GM23338 (cell line): Measurements from ENCODE around the gene TGFBI. TPM values are rescaled to one million over a fixed set of nuclear protein-coding genes. Genes with fewer than 3 reads are reported as not detected.

ENCODE experiments used
- ATAC-seq: fragments of 200-7000 bp; cut with Tn5 transposase; 3 replicates; pipeline ENCODE4 v1.9.1; 2020
- DNase-seq: peaks from one replicate; pipeline ENCODE4 v3.0.0-alpha.2; 2015; ENCODE audit warnings: low spot score
- H2AFZ ChIP-seq: fragments of 200-600 bp; sonication (generic); 2 replicates; pipeline ENCODE4 v1.8.0; 2016; ENCODE audit warnings: antibody characterized with exemption, mild to moderate bottlenecking, moderate library complexity
- H3F3A ChIP-seq: fragments of 200-600 bp; sonication (generic); replicated peaks from 2 replicates; pipeline ENCODE4 v1.8.0; 2017; ENCODE audit warnings: antibody characterized with exemption, mixed run types, low read depth
- H3K27ac ChIP-seq: fragments of 200-600 bp; sonication (generic); 2 replicates; pipeline ENCODE4 v1.6.1; 2016; ENCODE audit warnings: low read depth
- H3K27me3 ChIP-seq: fragments of 200-600 bp; sonication (generic); 2 replicates; pipeline ENCODE4 v1.8.0; 2016; ENCODE audit warnings: mild to moderate bottlenecking, mixed run types, moderate library complexity; ENCODE audit not compliant: insufficient read depth
- H3K36me3 ChIP-seq: fragments of 200-600 bp; sonication (generic); 2 replicates; pipeline ENCODE4 v1.8.0; 2016; ENCODE audit warnings: mild to moderate bottlenecking; ENCODE audit not compliant: insufficient read depth
- H3K4me1 ChIP-seq: fragments of 200-600 bp; sonication (generic); 2 replicates; pipeline ENCODE4 v1.8.0; 2016; ENCODE audit warnings: mild to moderate bottlenecking, moderate library complexity; ENCODE audit not compliant: insufficient read depth
- H3K4me2 ChIP-seq: fragments of 200-600 bp; sonication (generic); 2 replicates; pipeline ENCODE4 v1.7.1; 2017; ENCODE audit warnings: mixed run types
- H3K4me3 ChIP-seq: fragments of 200-600 bp; sonication (generic); 2 replicates; pipeline ENCODE4 v1.6.1; 2016; ENCODE audit warnings: mixed run types
- H3K79me2 ChIP-seq: fragments of 200-600 bp; sonication (generic); replicated peaks from 2 replicates; pipeline ENCODE4 v1.8.0; 2017; ENCODE audit warnings: mild to moderate bottlenecking; ENCODE audit not compliant: insufficient read depth
- H3K9me2 ChIP-seq: fragments of 200-600 bp; sonication (generic); 2 replicates; pipeline ENCODE4 v1.8.0; 2017; ENCODE audit not compliant: insufficient read depth
- H4K20me1 ChIP-seq: fragments of 200-600 bp; sonication (generic); replicated peaks from 2 replicates; pipeline ENCODE4 v1.8.0; 2017; ENCODE audit warnings: mild to moderate bottlenecking; ENCODE audit not compliant: insufficient read depth
- H3K27ac Mint-ChIP-seq: 2 replicates; pipeline ENCODE4 v1.8.0; 2020; ENCODE audit warnings: inconsistent platforms, mild to moderate bottlenecking, moderate library complexity, mixed read lengths
- H3K27me3 Mint-ChIP-seq: 3 replicates; pipeline ENCODE4 v1.8.0; 2022; ENCODE audit warnings: low read depth, mild to moderate bottlenecking, moderate library complexity, mixed read lengths, inconsistent platforms; ENCODE audit not compliant: insufficient read depth, poor library complexity
- H3K36me3 Mint-ChIP-seq: 3 replicates; pipeline ENCODE4 v1.8.0; 2021; ENCODE audit warnings: low read depth, mild to moderate bottlenecking, inconsistent platforms, moderate library complexity, mixed read lengths
- H3K4me1 Mint-ChIP-seq: 3 replicates; pipeline ENCODE4 v1.8.0; 2020; ENCODE audit warnings: mild to moderate bottlenecking, inconsistent platforms, mixed read lengths
- H3K4me3 Mint-ChIP-seq: 3 replicates; pipeline ENCODE4 v1.8.0; 2021; ENCODE audit warnings: moderate library complexity, mild to moderate bottlenecking, inconsistent platforms, mixed read lengths
- H3K9me3 Mint-ChIP-seq: 3 replicates; pipeline ENCODE4 v1.8.0; 2020; ENCODE audit warnings: moderate library complexity, mild to moderate bottlenecking, inconsistent platforms, mixed read lengths
- EZH2phosphoT487 ChIP-seq: fragments of 200-600 bp; sonication (generic); IDR thresholded peaks from one replicate; pipeline ENCODE4 v1.8.1; 2018; ENCODE audit warnings: antibody characterized with exemption; ENCODE audit not compliant: unreplicated experiment
- NANOG ChIP-seq: IDR thresholded peaks from 2 replicates; pipeline ENCODE4 v1.6.1; 2016; ENCODE audit warnings: antibody characterized with exemption, borderline replicate concordance
- POLR2AphosphoS5 ChIP-seq: IDR thresholded peaks from 2 replicates; pipeline ENCODE4 v1.6.1; 2016; ENCODE audit warnings: antibody characterized with exemption, low read depth
- ZNF114 ChIP-seq: fragments of 250-450 bp; sonication (Bioruptor Pico); IDR thresholded peaks from 2 replicates; pipeline ENCODE4 v1.5.0; 2020; ENCODE audit warnings: mild to moderate bottlenecking, moderate library complexity
- ZNF331 ChIP-seq: fragments of 250-450 bp; sonication (Bioruptor Pico); IDR thresholded peaks from 2 replicates; pipeline ENCODE4 v1.5.0; 2020; ENCODE audit warnings: low read depth, mild to moderate bottlenecking, moderate library complexity
- polyA plus RNA-seq: library from polyadenylated mRNA; unstranded; fragments of >200 nt; fragmentation: Nextera tagmentation; extraction: Ambion mirVana; gene quantifications from 2 replicates; pipeline ENCODE4 v1.2.1, GENCODE V29; 2016
- total RNA-seq: library from RNA; depleted of rRNA; stranded (reverse); fragments of >200 nt; shearing (Covaris generic); gene quantifications from 2 replicates; pipeline ENCODE4 v1.2.3, GENCODE V29; 2014
- TF ChIP-seq, protein P1 (sequence below): IDR thresholded peaks from one replicate; pipeline ENCODE4 v1.6.1; 2018; ENCODE audit warnings: antibody characterized with exemption; ENCODE audit not compliant: unreplicated experiment
- TF ChIP-seq, protein P2 (sequence below): fragments of 250-450 bp; sonication (Bioruptor Pico); IDR thresholded peaks from 2 replicates; pipeline ENCODE4 v1.5.0; 2020; ENCODE audit warnings: mild to moderate bottlenecking, moderate library complexity

TGFBI gene
- total and polyA plus RNA-seq, 2 experiments from 2014 or later, result 8.9 to 9.4 TPM

DNA sequence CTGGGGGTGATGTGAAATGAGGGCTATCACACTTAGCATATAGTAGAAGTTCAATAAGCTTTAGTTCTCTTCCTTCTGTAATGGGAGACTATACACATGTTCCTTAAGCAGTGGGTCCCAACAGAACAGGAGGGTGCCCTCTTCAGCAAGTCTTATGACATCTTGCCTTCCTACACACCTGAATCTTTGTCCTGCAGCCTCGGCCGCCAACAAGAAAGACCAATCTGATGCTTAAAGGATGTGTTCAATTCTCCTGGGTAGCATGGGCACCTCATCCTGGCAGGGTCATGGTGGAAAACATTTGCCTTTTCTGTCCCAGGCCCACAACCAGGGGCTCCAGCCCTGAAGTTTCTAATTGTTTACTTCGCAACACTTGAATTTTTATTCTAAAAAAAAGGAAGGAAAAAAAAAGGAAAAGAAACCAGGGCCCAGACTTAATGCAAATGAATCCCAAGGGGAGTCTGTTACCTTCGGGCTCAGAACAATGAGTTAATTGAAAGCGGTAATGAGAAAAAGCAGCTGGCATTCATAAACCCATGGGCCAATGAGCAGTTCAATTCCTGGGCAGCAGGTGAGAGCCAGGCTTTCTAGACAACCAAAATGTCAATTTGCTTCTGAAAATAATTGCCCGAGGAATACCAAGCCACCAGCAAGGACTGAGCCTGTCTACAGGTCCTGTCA, 77.7 kb downstream of the TGFBI start:
- TF ChIP-seq, protein P1, sequence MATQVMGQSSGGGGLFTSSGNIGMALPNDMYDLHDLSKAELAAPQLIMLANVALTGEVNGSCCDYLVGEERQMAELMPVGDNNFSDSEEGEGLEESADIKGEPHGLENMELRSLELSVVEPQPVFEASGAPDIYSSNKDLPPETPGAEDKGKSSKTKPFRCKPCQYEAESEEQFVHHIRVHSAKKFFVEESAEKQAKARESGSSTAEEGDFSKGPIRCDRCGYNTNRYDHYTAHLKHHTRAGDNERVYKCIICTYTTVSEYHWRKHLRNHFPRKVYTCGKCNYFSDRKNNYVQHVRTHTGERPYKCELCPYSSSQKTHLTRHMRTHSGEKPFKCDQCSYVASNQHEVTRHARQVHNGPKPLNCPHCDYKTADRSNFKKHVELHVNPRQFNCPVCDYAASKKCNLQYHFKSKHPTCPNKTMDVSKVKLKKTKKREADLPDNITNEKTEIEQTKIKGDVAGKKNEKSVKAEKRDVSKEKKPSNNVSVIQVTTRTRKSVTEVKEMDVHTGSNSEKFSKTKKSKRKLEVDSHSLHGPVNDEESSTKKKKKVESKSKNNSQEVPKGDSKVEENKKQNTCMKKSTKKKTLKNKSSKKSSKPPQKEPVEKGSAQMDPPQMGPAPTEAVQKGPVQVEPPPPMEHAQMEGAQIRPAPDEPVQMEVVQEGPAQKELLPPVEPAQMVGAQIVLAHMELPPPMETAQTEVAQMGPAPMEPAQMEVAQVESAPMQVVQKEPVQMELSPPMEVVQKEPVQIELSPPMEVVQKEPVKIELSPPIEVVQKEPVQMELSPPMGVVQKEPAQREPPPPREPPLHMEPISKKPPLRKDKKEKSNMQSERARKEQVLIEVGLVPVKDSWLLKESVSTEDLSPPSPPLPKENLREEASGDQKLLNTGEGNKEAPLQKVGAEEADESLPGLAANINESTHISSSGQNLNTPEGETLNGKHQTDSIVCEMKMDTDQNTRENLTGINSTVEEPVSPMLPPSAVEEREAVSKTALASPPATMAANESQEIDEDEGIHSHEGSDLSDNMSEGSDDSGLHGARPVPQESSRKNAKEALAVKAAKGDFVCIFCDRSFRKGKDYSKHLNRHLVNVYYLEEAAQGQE, result no peak
- TF ChIP-seq ZNF114 (CRISPR knock-in tag) (no peak), ZNF331 (CRISPR knock-in tag) (no peak), EZH2phosphoT487 (no peak)
- no peak overlapping the region for H3K27ac ChIP-seq
- peak overlapping the region; percentile 59; the same call in 1 of the 2 replicates for H3K4me2 ChIP-seq
- no peaks in the 10 kb centered on the region for H3F3A ChIP-seq
- Mint-ChIP-seq H3K27me3 (no peaks in the 10 kb centered on the region), H3K4me1 (peaks cover 28% of the 10 kb centered on the region), H3K36me3 (no peaks in the 10 kb centered on the region), H3K4me3 (no peak overlapping the region), H3K9me3 (no peaks in the 10 kb centered on the region), H3K27ac (no peak overlapping the region)
- H3K4me3 ChIP-seq, result no peak overlapping the region
- no peaks in the 10 kb centered on the region for H4K20me1 ChIP-seq
- H3K27me3 ChIP-seq, result no peaks in the 10 kb centered on the region
- no peaks in the 10 kb centered on the region for H3K9me2 ChIP-seq
- DNase-seq (no peak), ATAC-seq (peak; percentile 39; the same call in 1 of the 3 replicates)
- H3K79me2 ChIP-seq, result no peaks in the 10 kb centered on the region
- peaks cover 17% of the 10 kb centered on the region for H3K4me1 ChIP-seq
- no peaks in the 10 kb centered on the region for H3K36me3 ChIP-seq
- no peak overlapping the region for H2AFZ ChIP-seq

DNA sequence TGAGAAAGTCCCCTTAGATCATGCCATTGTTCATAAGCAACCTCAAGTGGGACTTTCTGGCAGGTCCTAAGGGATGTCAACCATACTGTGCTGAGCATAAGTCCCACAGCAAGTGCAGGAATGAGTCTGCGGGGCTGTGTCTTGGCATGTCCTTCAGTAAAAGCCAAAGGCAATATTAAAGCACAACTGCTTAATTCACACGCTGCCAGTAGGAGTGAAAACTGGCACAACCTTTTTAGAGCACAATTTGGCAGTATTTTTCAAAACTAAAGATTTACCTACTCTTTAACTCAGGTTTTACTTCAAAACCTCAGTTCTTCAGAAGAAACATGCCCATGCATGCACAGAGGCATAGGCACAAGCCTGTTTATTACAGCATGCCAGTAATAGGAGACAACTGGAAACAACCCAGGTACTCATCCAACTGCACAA, 79.4 kb downstream of the TGFBI start:
- H3K27ac ChIP-seq, result no peak overlapping the region
- Mint-ChIP-seq H3K36me3 (no peaks in the 10 kb centered on the region), H3K4me3 (no peak overlapping the region), H3K9me3 (no peaks in the 10 kb centered on the region), H3K27ac (no peak overlapping the region), H3K4me1 (peaks cover 27% of the 10 kb centered on the region), H3K27me3 (no peaks in the 10 kb centered on the region)
- H4K20me1 ChIP-seq, result no peaks in the 10 kb centered on the region
- no peaks in the 10 kb centered on the region for H3K36me3 ChIP-seq
- peaks cover 17% of the 10 kb centered on the region for H3K4me1 ChIP-seq
- H3K4me3 ChIP-seq, result no peak overlapping the region
- peak overlapping the region; percentile 70 for H2AFZ ChIP-seq
- no peaks in the 10 kb centered on the region for H3F3A ChIP-seq
- DNase-seq (no peak), ATAC-seq (no peak)
- H3K4me2 ChIP-seq, result no peak overlapping the region
- H3K27me3 ChIP-seq, result no peaks in the 10 kb centered on the region
- no peaks in the 10 kb centered on the region for H3K79me2 ChIP-seq
- no peaks in the 10 kb centered on the region for H3K9me2 ChIP-seq
- TF ChIP-seq NANOG (no peak), EZH2phosphoT487 (no peak), POLR2AphosphoS5 (no peak), ZNF114 (CRISPR knock-in tag) (no peak)
- TF ChIP-seq, protein P1, result no peak
- TF ChIP-seq, protein P2, sequence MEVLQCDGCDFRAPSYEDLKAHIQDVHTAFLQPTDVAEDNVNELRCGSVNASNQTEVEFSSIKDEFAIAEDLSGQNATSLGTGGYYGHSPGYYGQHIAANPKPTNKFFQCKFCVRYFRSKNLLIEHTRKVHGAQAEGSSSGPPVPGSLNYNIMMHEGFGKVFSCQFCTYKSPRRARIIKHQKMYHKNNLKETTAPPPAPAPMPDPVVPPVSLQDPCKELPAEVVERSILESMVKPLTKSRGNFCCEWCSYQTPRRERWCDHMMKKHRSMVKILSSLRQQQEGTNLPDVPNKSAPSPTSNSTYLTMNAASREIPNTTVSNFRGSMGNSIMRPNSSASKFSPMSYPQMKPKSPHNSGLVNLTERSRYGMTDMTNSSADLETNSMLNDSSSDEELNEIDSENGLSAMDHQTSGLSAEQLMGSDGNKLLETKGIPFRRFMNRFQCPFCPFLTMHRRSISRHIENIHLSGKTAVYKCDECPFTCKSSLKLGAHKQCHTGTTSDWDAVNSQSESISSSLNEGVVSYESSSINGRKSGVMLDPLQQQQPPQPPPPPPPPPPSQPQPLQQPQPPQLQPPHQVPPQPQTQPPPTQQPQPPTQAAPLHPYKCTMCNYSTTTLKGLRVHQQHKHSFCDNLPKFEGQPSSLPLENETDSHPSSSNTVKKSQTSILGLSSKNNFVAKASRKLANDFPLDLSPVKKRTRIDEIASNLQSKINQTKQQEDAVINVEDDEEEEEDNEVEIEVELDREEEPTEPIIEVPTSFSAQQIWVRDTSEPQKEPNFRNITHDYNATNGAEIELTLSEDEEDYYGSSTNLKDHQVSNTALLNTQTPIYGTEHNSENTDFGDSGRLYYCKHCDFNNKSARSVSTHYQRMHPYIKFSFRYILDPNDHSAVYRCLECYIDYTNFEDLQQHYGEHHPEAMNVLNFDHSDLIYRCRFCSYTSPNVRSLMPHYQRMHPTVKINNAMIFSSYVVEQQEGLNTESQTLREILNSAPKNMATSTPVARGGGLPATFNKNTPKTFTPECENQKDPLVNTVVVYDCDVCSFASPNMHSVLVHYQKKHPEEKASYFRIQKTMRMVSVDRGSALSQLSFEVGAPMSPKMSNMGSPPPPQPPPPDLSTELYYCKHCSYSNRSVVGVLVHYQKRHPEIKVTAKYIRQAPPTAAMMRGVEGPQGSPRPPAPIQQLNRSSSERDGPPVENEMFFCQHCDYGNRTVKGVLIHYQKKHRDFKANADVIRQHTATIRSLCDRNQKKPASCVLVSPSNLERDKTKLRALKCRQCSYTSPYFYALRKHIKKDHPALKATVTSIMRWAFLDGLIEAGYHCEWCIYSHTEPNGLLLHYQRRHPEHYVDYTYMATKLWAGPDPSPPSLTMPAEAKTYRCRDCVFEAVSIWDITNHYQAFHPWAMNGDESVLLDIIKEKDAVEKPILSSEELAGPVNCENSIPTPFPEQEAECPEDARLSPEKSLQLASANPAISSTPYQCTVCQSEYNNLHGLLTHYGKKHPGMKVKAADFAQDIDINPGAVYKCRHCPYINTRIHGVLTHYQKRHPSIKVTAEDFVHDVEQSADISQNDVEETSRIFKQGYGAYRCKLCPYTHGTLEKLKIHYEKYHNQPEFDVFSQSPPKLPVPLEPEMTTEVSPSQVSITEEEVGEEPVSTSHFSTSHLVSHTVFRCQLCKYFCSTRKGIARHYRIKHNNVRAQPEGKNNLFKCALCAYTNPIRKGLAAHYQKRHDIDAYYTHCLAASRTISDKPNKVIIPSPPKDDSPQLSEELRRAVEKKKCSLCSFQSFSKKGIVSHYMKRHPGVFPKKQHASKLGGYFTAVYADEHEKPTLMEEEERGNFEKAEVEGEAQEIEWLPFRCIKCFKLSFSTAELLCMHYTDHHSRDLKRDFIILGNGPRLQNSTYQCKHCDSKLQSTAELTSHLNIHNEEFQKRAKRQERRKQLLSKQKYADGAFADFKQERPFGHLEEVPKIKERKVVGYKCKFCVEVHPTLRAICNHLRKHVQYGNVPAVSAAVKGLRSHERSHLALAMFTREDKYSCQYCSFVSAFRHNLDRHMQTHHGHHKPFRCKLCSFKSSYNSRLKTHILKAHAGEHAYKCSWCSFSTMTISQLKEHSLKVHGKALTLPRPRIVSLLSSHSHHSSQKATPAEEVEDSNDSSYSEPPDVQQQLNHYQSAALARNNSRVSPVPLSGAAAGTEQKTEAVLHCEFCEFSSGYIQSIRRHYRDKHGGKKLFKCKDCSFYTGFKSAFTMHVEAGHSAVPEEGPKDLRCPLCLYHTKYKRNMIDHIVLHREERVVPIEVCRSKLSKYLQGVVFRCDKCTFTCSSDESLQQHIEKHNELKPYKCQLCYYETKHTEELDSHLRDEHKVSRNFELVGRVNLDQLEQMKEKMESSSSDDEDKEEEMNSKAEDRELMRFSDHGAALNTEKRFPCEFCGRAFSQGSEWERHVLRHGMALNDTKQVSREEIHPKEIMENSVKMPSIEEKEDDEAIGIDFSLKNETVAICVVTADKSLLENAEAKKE, result no peak
